Mammary epithelial cell (primary cell): ENCODE data around the gene WDR36.

Experiments used
- EZH2 ChIP-seq: IDR thresholded peaks from 2 replicates; pipeline ENCODE4 v1.6.1; 2012; ENCODE audit warnings: low read length, inconsistent platforms, borderline replicate concordance
- TF ChIP-seq, protein P1 (sequence below), 2 donors: IDR thresholded peaks in 1 of 2; conservative IDR thresholded peaks in 1 of 2; 2 replicates each; pipeline ENCODE4 v1.5.1; 2011 to 2012; ENCODE audit warnings: inconsistent platforms in 2 of 2, low read length in 2 of 2, mild to moderate bottlenecking in 2 of 2, control low read depth in 1 of 2, low read depth in 1 of 2; ENCODE audit not compliant: insufficient read depth in 1 of 2; ENCODE audit errors: extremely low read depth in 1 of 2

DNA sequence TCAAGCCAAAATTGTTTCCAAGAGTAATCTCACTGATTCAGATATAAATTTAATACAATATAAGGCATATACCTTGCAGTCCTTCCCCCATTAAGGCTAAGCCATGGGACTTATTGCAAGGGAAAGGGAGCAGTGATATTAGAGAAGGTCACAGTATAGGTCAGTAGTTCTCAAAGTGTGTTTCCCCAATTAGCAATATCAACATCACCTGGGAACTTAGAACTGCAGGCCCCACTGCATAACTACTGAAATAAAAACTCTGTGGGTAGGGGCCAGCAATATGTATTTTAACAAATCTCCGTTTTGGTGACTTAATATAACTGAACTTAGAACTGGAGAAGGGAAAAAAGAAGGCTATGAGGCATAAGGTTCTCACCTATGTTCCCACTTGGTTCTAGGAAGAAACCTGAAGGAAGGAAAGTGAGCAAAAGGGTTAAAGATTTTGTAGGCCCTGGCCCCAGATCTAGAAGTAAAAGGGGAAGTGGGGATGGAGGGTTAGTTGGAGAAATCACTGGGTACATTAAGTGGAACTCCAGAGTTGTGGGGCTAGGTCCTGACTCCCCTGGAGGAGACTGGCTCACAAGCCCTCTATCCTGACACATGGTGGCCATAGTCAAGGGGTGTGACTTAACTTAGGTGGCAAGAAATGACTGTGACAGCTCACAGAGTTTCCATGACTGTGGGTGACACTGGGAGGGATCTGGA lies 40.7 kb downstream of the WDR36 start:
- TF ChIP-seq EZH2 = no peak
- TF ChIP-seq, protein P1, sequence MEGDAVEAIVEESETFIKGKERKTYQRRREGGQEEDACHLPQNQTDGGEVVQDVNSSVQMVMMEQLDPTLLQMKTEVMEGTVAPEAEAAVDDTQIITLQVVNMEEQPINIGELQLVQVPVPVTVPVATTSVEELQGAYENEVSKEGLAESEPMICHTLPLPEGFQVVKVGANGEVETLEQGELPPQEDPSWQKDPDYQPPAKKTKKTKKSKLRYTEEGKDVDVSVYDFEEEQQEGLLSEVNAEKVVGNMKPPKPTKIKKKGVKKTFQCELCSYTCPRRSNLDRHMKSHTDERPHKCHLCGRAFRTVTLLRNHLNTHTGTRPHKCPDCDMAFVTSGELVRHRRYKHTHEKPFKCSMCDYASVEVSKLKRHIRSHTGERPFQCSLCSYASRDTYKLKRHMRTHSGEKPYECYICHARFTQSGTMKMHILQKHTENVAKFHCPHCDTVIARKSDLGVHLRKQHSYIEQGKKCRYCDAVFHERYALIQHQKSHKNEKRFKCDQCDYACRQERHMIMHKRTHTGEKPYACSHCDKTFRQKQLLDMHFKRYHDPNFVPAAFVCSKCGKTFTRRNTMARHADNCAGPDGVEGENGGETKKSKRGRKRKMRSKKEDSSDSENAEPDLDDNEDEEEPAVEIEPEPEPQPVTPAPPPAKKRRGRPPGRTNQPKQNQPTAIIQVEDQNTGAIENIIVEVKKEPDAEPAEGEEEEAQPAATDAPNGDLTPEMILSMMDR (conservative IDR thresholded peaks at IDR 0.05 in 1 of 2, IDR thresholded peaks at IDR 0.05 in 1 of 2; ENCODE audit: extremely low read depth in 1 of 2, insufficient read depth in 1 of 2, low read depth in 1 of 2, low read length in 2 of 2) = no peak
